IMR-90 (cell line): ENCODE measurements around the gene SLC47A2. TPM values are rescaled to one million over a fixed set of nuclear protein-coding genes. Genes with fewer than 3 reads are reported as not detected.

ENCODE experiments used
- ATAC-seq: fragments of 200-7000 bp; cut with Tn5 transposase; 2 replicates; pipeline ENCODE4 v1.9.1; 2020; ENCODE audit warnings: low read depth, mild to moderate bottlenecking, moderate library complexity
- BruUV-seq: library from RNA; stranded (reverse); fragments of 400-500 nt; replicated peaks from 2 replicates; lab custom pipeline; 2021; lab: Mats Ljungman, UMichigan
- CTCF ChIA-PET: fragments of 300-600 bp; formaldehyde crosslinking; extraction: SDS; loops from one replicate; lab custom pipeline; 2021; ENCODE audit warnings: antibody characterized with exemption; lab: Yijun Ruan, JAX
- POLR2A ChIA-PET: fragments of 300-600 bp; sonication (Branson Sonifier 250); formaldehyde crosslinking; loops from one replicate; lab custom pipeline; 2022; ENCODE audit warnings: antibody characterized with exemption; ENCODE audit not compliant: unreplicated experiment; lab: Charles Lee
- DNase-seq: peaks from one replicate; pipeline ENCODE4 v3.0.0; 2013
- H2AFZ ChIP-seq: replicated peaks from 2 replicates; pipeline ENCODE3; 2013; ENCODE audit warnings: low read length, mild to moderate bottlenecking; ENCODE audit not compliant: poor library complexity
- H2AK5ac ChIP-seq: 2 replicates; pipeline ENCODE4 v1.6.1; 2013; ENCODE audit warnings: low read depth, low read length, inconsistent platforms
- H2AK9ac ChIP-seq: replicated peaks from 2 replicates; pipeline ENCODE3; 2013; ENCODE audit warnings: mild to moderate bottlenecking, low read depth, low read length, moderate library complexity; ENCODE audit not compliant: poor library complexity
- H2BK120ac ChIP-seq: 2 replicates; pipeline ENCODE4 v1.6.1; 2013; ENCODE audit warnings: low read depth, low read length, inconsistent platforms
- H2BK15ac ChIP-seq: 3 replicates; pipeline ENCODE4 v1.6.1; 2013; ENCODE audit warnings: low read depth, low read length, inconsistent platforms
- H2BK20ac ChIP-seq: 2 replicates; pipeline ENCODE4 v1.6.1; 2013; ENCODE audit warnings: low read depth, mild to moderate bottlenecking, inconsistent platforms, low read length, moderate library complexity
- H2BK5ac ChIP-seq: 2 replicates; pipeline ENCODE4 v1.6.1; 2013; ENCODE audit warnings: mild to moderate bottlenecking, low read depth, low read length, inconsistent platforms; ENCODE audit not compliant: poor library complexity, severe bottlenecking
- H3K14ac ChIP-seq: replicated peaks from 2 replicates; pipeline ENCODE4 v1.6.1; 2013; ENCODE audit warnings: low read depth, low read length, inconsistent platforms
- H3K18ac ChIP-seq: 2 replicates; pipeline ENCODE4 v1.6.1; 2013; ENCODE audit warnings: low read depth, low read length, control low read depth
- H3K23ac ChIP-seq: 2 replicates; pipeline ENCODE4 v1.6.1; 2013; ENCODE audit warnings: low read depth, low read length, inconsistent platforms
- H3K27ac ChIP-seq: 2 replicates; pipeline ENCODE4 v1.5.1; 2013; ENCODE audit warnings: mild to moderate bottlenecking, control low read depth, low read length; ENCODE audit not compliant: insufficient read depth
- H3K27me3 ChIP-seq: 2 replicates; pipeline ENCODE4 v1.6.1; 2013; ENCODE audit warnings: low read length; ENCODE audit not compliant: control insufficient read depth, insufficient read depth
- H3K36me3 ChIP-seq: 2 replicates; pipeline ENCODE4 v1.6.1; 2013; ENCODE audit warnings: low read length, mixed read lengths; ENCODE audit not compliant: control insufficient read depth, insufficient read depth
- H3K4ac ChIP-seq: 2 replicates; pipeline ENCODE4 v1.6.1; 2013; ENCODE audit warnings: low read depth, low read length, inconsistent platforms
- H3K4me1 ChIP-seq: 2 replicates; pipeline ENCODE4 v1.6.1; 2013; ENCODE audit warnings: low read length, mixed read lengths; ENCODE audit not compliant: control insufficient read depth, insufficient read depth
- H3K4me2 ChIP-seq: 2 replicates; pipeline ENCODE4 v1.6.1; 2013; ENCODE audit warnings: low read depth, mild to moderate bottlenecking, control low read depth, low read length, moderate library complexity
- H3K4me3 ChIP-seq: 2 replicates; pipeline ENCODE4 v1.5.1; 2013; ENCODE audit warnings: low read depth, mild to moderate bottlenecking, control low read depth, low read length, moderate library complexity; ENCODE audit not compliant: insufficient read depth
- H3K56ac ChIP-seq: 2 replicates; pipeline ENCODE4 v1.6.1; 2013; ENCODE audit warnings: low read length, inconsistent platforms; ENCODE audit not compliant: insufficient read depth; ENCODE audit errors: extremely low read depth
- H3K79me1 ChIP-seq, 2 experiments: 2 replicates each; pipeline ENCODE4 v1.6.1; 2013; ENCODE audit warnings: low read length in 2 of 2, inconsistent platforms in 1 of 2, low read depth in 1 of 2
- H3K9ac ChIP-seq: 2 replicates; pipeline ENCODE4 v1.6.1; 2013; ENCODE audit warnings: low read depth, low read length, control low read depth
- H3K9me1 ChIP-seq: 2 replicates; pipeline ENCODE4 v1.6.1; 2013; ENCODE audit warnings: low read length, inconsistent platforms; ENCODE audit not compliant: insufficient read depth
- H3K9me3 ChIP-seq: 2 replicates; pipeline ENCODE4 v1.6.1; 2013; ENCODE audit warnings: low read length; ENCODE audit not compliant: control insufficient read depth, insufficient read depth
- H4K20me1 ChIP-seq: 2 replicates; pipeline ENCODE4 v1.6.1; 2013; ENCODE audit warnings: low read length, inconsistent platforms; ENCODE audit not compliant: insufficient read depth
- H4K5ac ChIP-seq: 2 replicates; pipeline ENCODE4 v1.6.1; 2013; ENCODE audit warnings: mild to moderate bottlenecking, low read depth, low read length, control low read depth
- H4K8ac ChIP-seq, 2 experiments: 2 replicates each; pipeline ENCODE4 v1.6.1; 2013; ENCODE audit warnings: low read depth in 2 of 2, low read length in 2 of 2, control low read depth in 1 of 2, inconsistent platforms in 1 of 2
- H4K91ac ChIP-seq: 2 replicates; pipeline ENCODE4 v1.6.1; 2013; ENCODE audit warnings: low read depth, low read length, inconsistent platforms; ENCODE audit not compliant: insufficient read depth
- CHD1 ChIP-seq: IDR thresholded peaks from 2 replicates; pipeline ENCODE4 v1.6.1; 2012; ENCODE audit warnings: low read depth, low read length, improper control_type of control experiment
- NFE2L2 ChIP-seq: fragments of 150-350 bp; IDR thresholded peaks from 2 replicates; pipeline ENCODE4 v1.6.1; 2016; ENCODE audit warnings: low read depth, mild to moderate bottlenecking, low read length
- POLR2A ChIP-seq: IDR thresholded peaks from 2 replicates; pipeline ENCODE4 v1.6.1; 2012; ENCODE audit warnings: mild to moderate bottlenecking, low read depth, low read length
- SMC3 ChIP-seq: fragments of 150-350 bp; IDR thresholded peaks from 2 replicates; pipeline ENCODE4 v1.6.1; 2016; ENCODE audit warnings: low read depth, mild to moderate bottlenecking, antibody characterized with exemption, low read length, moderate library complexity
- WGBS, 2 experiments: methylation state at CpG; one replicate each; pipeline versions ENCODE4 v1.1.5 to v1.1.7; 2013; ENCODE audit warnings: missing lambda C conversion rate in 2 of 2; ENCODE audit not compliant: insufficient read length in 1 of 2; ENCODE audit errors: extremely low coverage in 2 of 2; 5-methylcytosine and 5-hydroxymethylcytosine counted together
- dilution Hi-C: fragments of 300-500 bp; cut with HindIII; formaldehyde crosslinking; loops from one replicate; pipeline ENCODE4 v1.14.3; 2018; ENCODE audit warnings: low sequenced_read_pairs; ENCODE audit not compliant: unreplicated experiment
- in situ Hi-C: fragments of 300-500 bp; cut with MboI; formaldehyde crosslinking; loops from 3 replicates; pipeline ENCODE4 v1.14.3; 2019; ENCODE audit warnings: low sequenced_read_pairs, inconsistent platforms, mixed read lengths
- intact Hi-C: fragments of 100-400 bp; cut with micrococcal nuclease; formaldehyde crosslinking; loops from 2 replicates; pipeline ENCODE4 v1.10.0; 2022
- polyA plus RNA-seq, 3 experiments: library from polyadenylated mRNA; depleted of rRNA; stranded (reverse); fragments of >200 nt; gene quantifications; 2 replicates each; pipeline ENCODE4 v1.2.3, GENCODE V29; 2012; ENCODE audit warnings: low replicate concordance in 1 of 3
- total RNA-seq: library from RNA; depleted of rRNA; stranded (reverse); fragments of >200 nt; gene quantifications from 2 replicates; pipeline ENCODE4 v1.2.3, GENCODE V29; 2012
- TF ChIP-seq, protein P1 (sequence below): fragments of 150-350 bp; IDR thresholded peaks from 2 replicates; pipeline ENCODE4 v1.6.1; 2016; ENCODE audit warnings: low read depth, mild to moderate bottlenecking, low read length, moderate library complexity, borderline replicate concordance

The SLC47A2 gene
- total and polyA plus RNA-seq, 2 of the 4 experiments (the other 2 are of a cell fraction), result not detected

DNA sequence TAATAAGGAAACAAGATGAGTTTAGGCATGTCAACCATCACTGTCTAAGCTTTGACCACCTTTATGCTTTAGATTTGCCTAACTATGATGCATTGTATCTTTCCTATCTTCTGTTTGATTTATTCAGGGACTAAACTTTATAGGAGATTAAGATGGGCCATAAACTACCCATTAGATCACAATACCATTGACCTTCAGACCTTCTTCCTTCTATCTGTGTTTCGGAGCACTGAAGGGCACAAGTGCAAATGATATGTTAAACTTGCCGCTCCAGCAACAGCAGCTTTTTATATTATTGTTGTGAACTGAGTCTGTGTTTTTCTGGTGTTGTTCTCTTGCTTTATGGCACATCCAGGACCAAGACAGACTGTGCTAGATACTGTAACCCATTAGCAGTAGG is 84.5 kb downstream of the SLC47A2 start:
- BruUV-seq, result no TSS peak
- DNase-seq, result no peak
- no peak overlapping the region for H3K4me3 ChIP-seq

More for the DNA sequence above, 84.5 kb downstream of the SLC47A2 start:
- Histone ChIP-seq H3K9ac (no peak overlapping the region), H2BK5ac (no peak overlapping the region), H3K79me1 (no peaks in the 10 kb centered on the region), H4K8ac (no peak overlapping the region), H4K91ac (no peak overlapping the region), H3K4me1 (no peaks in the 10 kb centered on the region), H3K4me2 (no peak overlapping the region), H3K4ac (no peak overlapping the region), H3K14ac (no peak overlapping the region), H3K27me3 (peaks cover 7% of the 10 kb centered on the region), H3K23ac (no peak overlapping the region), H3K56ac (no peak overlapping the region), H3K27ac (no peak overlapping the region), H4K20me1 (no peaks in the 10 kb centered on the region), H3K18ac (no peak overlapping the region), H2AK9ac (no peak overlapping the region), H2AFZ (no peak overlapping the region), H4K5ac (no peak overlapping the region), H2AK5ac (no peak overlapping the region), H3K9me3 (no peaks in the 10 kb centered on the region), H3K36me3 (no peaks in the 10 kb centered on the region), H3K9me1 (no peaks in the 10 kb centered on the region), H2BK20ac (no peak overlapping the region), H2BK15ac (no peak overlapping the region), H2BK120ac (no peak overlapping the region)
- no peak for ATAC-seq
- POLR2A ChIA-PET, result no interaction called here
- in situ Hi-C loops (no loop called here), intact Hi-C loops (no loop called here), dilution Hi-C loops (no loop called here)
- TF ChIP-seq, protein P1, sequence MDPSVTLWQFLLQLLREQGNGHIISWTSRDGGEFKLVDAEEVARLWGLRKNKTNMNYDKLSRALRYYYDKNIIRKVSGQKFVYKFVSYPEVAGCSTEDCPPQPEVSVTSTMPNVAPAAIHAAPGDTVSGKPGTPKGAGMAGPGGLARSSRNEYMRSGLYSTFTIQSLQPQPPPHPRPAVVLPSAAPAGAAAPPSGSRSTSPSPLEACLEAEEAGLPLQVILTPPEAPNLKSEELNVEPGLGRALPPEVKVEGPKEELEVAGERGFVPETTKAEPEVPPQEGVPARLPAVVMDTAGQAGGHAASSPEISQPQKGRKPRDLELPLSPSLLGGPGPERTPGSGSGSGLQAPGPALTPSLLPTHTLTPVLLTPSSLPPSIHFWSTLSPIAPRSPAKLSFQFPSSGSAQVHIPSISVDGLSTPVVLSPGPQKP, result no peak
- TF ChIP-seq POLR2A, result no peak
- TF ChIP-seq SMC3, result no peak
- TF ChIP-seq NFE2L2, result no peak
- no peak for TF ChIP-seq CHD1
- no CpG with 5 or more reads among the region's 2 CpGs for WGBS, 2 experiments
- CTCF ChIA-PET, result no interaction called here
